Posterior cingulate gyrus (tissue), 11 donors: ENCODE data around the gene ZBED2.

ENCODE experiments used
- DNase-seq, 10 donors: peaks; one replicate each; pipeline versions ENCODE4 v3.0.0 to v3.0.0-alpha.2; 2020 to 2021; ENCODE audit warnings: mixed read lengths in 3 of 10
- intact Hi-C: fragments of 100-400 bp; cut with DNase I; formaldehyde crosslinking; loops from one replicate; pipeline ENCODE4 v1.15.1; 2023

Gene ZBED2

DNA sequence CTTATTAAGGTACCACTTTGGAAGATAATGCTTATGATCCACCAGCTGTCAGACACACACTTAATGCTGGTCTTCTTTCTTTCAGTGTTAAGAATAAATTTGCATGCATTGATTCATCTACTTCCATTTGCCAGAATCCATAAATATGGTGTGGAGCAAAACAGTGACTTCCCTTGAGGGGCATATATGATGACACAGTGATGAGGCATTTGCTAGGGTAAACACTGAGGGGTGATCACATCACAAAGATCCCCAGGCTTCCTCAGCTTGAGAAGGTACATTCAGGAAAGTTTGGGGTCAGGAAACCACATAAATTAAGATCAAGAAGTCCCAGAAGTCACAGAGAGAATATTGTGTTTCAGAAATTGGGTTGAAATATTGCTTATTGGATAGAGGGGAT, 9.9 kb upstream of the ZBED2 start:
- DNase-seq, result no peak
- intact Hi-C loops, result no loop called here

DNA sequence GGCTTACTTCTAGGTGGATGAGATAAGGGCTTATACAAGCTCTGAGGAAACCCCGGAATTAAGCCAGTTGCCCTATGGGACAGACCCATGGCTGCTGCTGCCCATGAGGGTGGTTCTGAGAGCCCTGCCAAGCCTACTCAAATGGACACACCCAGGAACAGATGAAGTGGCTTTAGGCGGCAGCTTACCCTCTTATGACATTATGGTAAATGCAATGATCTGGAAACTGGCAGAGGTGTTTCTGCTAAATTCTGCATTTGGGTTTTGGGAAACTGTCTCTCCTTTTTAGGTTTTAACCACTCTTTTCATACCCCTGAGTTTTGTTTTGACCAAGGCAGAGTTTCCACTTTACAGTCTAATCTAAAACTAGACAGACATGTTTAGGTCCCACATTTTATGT, 9.0 kb upstream of the ZBED2 start:
- no peak for DNase-seq
- intact Hi-C loops, result no loop called here

DNA sequence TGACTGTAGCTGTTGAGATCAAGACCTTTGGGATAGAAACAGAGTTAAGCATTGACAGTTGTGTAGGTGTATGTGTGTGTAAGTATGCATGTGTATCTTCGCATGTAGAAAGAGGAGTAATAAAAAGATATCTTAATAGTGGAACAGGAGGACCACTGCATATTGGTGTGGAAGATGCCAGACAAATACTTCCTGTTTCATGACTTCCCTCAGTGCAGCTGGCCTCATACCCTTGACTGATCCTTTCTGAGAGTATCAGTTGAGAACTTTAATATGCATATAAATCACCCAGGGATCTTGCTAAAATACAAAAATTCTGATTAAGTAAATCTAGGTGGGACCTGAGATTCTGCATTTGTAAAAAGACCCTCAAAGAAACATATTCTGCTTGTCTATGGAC, 8.5 kb upstream of the ZBED2 start:
- intact Hi-C loops, result no loop called here
- no peak for DNase-seq

DNA sequence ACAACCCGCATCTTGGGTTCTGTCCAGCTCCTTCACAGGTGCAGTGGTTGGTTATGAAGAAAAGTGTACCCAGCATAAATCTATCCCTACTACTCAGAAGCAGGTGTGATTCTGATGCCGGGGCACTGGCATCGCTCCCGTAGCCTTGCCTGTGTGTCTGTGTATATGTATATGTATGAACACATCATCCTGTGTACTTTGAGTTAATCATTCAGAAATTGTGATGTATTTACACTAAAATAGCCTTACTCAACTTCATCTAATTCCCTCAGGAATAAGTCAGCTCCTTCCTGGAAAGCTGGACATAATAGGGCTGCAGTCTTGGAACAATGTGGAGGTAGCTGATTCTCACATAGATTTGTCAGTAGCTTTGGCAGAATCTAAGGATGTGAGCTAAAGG, 6.7 kb upstream of the ZBED2 start:
- intact Hi-C loops, result no loop called here
- DNase-seq, result no peak

DNA sequence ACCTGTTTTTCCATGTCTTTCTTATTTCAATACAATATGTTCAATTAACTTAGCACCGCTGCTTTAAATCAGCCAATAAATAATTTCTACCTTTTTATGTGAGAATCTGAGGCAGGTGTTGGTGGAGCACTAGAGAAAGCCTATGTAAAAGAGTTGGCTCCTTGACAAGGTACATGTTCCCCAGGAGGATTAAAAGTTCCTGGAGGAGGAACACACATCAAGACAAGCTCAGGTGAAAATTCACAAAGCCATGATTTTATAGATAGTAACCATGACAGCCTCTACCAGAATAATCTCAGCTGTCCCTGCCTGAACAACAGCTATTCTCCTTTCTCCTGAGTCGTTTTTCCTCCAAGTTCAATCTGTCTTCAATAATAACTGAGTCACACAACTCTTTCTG, 3.4 kb upstream of the ZBED2 start:
- no peak for DNase-seq
- intact Hi-C loops, result no loop called here

DNA sequence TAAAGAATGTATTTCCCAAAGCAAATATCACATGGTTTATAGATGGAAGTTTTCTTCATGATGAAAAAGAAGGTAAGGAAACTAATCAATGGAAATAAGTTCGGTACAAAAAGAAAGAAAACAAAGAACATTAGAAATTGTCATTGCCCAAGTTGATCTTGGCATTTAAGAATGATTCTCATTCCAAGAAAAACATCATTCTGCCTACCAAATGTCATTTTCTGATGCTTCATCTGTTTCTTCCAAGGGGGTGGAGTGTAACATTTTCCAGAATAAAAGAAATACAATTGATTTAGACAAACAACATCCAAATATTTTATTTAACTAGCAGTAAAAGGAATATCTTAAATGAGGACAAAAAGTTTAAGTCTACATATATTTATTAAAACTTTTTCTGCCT, 3.0 kb upstream of the ZBED2 start:
- DNase-seq, result no peak
- intact Hi-C loops, result no loop called here

DNA sequence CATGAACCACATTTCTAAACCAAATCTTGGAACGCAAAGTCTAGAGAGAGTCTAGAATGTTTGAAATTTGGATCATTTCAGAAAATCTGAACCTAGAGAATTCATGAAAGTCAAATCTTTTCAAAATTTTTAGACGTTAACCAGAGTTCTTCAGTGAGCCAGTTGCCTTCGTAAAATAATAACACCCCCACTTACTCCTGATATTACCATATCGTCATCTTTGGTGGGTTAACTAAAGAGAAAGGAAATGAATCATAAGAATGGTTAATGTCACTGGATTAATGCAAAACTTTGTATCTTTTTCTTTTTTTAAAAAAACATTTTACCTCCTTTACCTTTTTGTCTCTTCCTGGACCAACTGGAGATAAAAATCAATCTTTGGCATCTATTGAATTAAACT, 1.2 kb upstream of the ZBED2 start:
- DNase-seq, result no peak
- intact Hi-C loops, result no loop called here

DNA sequence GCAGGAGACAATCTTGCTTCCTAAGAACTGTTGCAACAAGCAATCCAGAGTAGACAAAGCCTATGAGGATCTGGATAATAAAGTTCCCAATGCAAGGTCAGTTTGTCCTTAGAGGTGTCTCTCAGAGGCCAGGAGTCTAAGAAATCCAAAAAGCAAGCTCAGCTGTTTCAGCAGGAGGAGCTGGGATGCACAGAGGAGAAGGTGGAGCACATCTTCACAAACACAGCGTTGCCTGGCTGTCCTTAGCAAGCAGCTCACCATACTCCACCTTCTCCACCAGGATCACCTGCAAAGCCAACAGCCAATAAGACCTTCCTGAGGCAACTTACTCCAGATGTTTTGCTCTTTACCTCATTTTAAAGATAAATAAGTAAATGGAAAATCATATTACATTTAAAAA, 365 bp downstream of the ZBED2 start:
- intact Hi-C loops, result no loop called here
- no peak for DNase-seq

DNA sequence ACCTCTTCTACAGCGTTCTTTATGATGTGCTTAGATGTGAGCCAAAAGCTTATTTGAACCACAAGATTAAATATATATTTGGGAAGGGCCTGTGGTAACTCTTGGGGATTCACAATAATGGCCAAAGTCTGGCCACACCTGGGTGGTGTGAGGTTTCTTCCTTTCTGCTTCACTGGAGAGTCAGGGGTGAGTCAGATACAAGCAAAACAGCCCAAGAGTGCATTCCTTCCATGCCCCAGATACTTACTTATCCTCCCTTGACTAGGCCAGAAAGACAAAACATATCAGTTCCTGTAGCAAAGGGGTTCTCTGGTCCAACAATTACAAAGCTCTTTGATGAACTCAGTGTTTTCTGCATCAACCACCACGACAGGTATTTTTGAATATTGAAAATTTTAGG, 941 bp downstream of the ZBED2 start:
- intact Hi-C loops, result no loop called here
- no peak for DNase-seq

DNA sequence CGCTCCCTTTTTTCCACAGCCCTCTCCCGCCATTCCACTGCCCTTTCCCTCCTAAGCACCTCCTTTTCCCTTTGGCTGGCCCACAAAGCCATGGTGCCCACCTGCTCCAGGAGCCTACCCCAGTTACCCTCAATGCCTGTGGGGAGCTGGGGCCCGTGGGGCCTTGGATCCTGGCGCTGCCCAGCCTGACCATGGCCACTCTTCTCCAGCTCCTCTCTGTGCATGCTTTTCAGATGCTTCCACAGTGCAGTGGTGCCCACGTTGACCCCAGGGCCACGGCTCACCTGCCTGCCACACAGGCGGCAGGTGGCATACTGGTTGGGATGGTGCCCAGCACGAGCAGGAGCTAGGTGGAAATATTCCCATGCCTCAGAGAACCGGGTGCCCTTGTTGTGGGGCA, 1.5 kb downstream of the ZBED2 start:
- intact Hi-C loops, result no loop called here
- DNase-seq, result no peak

DNA sequence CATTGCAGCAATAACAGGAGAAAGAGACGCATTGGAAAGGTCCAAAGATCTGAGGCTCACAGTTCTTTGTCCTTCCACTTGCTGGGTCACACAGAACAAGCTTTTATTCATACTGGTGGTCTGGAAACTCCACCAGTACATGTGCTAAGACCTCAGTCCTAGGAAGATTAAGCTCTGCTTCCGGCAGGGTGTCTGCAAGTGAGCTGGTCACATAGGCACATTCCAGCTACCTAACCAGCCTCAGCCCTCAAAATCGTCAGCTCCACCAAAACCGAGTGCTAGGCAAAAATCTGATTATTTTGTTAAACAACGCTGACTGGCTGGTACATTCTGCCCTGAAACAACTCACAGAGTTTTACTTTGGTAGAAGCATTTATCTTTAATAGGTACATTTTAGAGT, 2.2 kb downstream of the ZBED2 start:
- intact Hi-C loops, result no loop called here

DNA sequence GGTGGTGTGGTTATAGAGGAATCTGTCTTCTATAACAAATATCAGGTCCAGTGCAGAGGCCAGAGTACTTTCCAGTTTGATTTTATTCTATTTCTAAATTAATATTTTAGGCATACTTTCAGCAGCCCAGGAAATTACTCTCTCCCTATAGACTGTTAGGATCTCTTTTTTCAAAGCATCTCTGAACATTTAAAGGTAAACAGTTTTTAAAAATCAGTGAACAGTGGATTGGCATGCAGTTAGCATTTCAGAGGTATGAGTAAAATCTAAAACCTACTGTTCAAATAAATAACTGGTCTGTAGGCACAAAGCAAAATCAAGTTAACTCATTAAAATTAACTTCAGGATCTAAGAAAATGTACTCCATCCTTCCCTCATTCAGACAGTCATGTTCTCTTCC, 3.0 kb downstream of the ZBED2 start:
- no peak for DNase-seq
- intact Hi-C loops, result no loop called here

More for the DNA sequence above, 2.2 kb downstream of the ZBED2 start:
- DNase-seq, result no peak

DNA sequence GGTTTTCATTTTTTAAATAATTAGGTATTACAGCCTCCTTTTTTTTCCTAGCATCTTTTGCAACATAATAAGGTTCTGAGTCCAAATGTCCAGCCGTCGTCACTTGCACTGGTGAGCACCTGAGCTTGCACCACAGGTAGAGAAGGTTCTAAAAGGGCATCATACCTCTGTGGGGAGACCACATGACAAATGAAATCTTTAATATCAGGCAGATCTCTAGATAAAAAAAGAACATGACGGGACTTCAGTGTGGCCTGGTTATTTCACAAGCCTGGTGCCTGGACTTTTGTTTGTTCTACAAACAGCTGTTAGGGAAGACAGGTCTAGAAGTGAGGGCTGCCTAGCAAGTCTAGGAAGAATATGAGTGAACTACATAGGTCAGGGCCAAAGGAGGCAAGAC, 3.6 kb downstream of the ZBED2 start:
- intact Hi-C loops, result no loop called here

DNA sequence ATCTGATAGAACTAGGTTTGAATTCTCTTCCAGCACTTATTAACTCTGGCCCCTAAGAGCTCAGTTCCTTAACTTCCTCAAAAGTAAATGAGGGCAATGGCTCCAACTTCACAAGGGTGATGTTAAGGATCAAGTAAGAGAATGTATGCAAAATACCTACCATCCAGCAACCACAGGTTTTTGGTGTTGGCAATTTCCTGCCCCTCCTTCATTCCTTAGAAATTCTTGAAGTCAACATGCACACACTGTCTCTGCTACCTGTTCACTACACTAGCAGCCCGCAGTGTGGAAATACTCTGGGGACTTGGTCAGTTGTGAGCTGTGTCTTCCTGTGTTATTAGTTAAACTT, 5.0 kb downstream of the ZBED2 start:
- intact Hi-C loops, result no loop called here

More for the DNA sequence above, 3.6 kb downstream of the ZBED2 start:
- DNase-seq, result no peak

DNA sequence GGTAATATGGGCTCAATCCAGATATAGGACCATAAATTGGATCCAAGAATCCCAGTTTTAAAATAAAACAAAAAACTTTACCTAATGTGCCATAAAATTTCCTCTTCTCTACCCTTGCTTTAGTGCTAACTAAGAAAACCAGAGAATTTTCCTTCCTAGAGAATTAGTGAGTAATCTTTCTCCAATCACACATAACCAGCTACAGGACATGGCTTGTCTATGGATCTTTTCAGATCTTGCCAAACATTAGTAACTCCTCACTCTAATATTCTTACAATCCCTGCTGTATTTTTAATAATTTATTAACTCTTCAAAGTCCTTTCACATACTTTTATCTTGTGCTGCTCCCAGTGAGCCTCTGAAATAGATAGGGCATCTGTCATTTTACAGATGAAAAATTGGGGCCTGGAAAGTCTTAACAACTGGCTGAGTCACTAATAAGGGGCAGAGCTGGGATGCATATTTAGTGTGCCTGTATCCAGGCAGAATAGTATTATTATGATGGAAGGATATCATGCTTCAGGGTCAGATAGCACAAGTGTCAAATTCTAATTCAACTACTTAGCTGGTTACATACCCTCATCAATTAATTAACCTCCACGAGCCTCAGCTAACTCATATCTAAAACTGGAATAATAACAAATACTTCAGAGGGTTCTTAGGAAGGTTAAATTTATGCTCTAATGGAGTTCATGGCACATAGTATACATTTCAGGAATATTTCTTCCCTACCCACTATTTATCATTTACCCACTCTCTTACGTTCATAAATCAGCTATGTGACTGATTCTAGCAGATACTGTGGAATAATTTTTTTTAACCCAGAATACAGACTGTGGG, 5.6 kb downstream of the ZBED2 start:
- intact Hi-C loops, result no loop called here

More for the DNA sequence above, 5.0 kb downstream of the ZBED2 start:
- DNase-seq, result no peak

DNA sequence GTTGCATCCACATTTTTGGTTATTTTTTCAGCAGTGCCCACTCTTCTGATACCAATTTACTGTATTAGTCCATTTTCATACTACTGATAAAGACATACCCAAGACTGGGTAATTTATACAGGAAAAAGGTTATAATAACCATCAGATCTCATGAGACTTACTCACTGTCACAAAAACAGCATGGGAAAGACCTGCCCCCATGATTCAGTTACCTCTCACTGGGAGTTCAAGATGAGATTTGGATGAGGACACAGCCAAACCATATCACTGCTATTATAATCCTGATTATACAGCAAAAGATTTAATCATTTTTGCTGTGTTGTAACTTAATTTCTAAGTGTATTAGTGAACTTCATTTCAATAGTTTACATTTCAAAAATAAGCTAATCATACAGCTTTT, 6.6 kb downstream of the ZBED2 start:
- intact Hi-C loops, result no loop called here
- DNase-seq, result no peak

More for the DNA sequence above, 5.6 kb downstream of the ZBED2 start:
- DNase-seq, result no peak

DNA sequence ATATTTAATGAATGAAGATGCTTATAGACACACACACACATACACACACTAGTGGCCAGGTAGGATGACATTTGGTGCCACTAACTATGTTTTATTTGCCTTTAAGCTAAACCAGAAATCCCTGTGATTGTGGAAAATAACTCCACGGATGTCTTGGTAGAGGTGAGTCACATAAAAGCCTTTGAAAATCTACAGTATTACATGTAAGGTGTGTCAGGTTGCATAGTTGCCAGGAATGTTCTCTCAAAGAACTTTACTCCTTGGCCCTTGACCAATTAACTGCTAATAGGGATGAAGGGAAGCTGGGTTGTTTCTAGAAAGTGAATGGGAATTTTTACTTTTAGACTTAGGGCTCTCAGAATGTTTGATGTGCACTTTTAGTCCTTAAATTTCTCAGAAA, 9.9 kb downstream of the ZBED2 start:
- intact Hi-C loops, result no loop called here
- no peak for DNase-seq

DNA sequence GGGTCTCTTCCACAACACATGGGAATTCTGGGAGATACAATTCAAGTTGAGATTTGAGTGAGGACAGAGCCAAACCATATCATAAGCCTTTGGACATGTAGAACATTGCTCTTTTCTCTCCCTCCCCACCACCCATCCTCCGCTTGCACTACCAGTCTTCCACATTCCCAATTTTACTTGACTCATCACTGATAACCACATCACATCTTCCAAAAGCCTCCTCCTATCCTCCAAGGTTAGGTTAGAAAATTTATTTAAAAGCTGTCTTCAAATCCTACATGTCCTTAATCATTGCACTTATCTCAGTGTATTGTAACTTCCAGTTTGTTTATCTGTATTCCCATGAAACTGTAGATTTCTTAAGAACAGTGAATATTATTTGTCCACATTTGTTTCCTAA, 10.4 kb downstream of the ZBED2 start:
- no peak for DNase-seq
- intact Hi-C loops, result no loop called here

DNA sequence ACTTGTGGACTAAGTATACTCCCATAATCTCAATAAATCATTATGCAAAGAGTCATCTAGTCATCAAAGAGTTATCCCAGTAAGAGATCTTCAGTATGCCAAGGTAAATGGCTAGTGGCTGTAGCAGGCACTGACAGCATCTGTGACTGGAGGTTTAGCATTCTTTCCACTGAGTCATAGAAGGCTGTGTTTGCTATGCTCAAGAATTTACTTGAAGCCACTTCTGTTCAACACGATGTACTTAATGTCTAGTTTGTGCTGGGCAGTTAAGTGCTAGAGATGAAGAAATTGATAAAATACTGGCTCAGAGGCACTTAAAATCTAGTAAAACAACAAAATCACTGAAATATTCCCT, 13.0 kb downstream of the ZBED2 start:
- DNase-seq, result no peak
- intact Hi-C loops, result no loop called here

DNA sequence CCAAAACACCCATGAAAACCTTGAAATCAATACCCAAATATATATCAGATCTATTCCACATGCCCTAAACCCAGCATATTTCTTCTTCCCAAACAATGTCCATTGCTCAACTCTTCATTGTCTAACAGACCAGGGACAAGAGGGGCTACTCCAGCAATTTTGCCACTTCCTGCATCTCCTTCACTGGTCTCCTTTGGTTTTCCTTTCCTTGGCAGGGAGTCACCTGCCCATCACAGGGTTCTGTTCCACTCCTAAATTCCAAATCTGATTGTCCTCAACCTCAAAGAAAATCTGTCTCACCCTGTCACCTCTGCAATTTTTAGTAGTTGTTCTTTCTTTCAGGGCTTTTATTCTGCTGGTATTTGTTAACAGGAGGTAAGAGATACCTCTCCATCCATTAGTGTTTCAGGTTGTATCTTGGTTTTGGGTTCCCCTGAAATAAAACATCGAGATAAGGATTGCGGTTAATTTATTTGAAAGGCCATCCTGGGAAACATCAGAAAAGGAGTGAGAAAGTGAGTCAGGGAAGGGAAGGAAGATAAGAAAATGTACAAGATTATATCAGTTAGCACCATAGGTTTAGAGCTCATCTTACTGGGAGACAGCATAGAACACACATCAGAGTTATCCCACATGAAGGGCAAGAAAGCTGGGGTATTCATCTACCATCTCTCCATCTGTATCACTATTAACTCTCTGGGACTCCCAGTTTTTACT, 13.6 kb downstream of the ZBED2 start:
- DNase-seq, result no peak
- intact Hi-C loops, result no loop called here

DNA sequence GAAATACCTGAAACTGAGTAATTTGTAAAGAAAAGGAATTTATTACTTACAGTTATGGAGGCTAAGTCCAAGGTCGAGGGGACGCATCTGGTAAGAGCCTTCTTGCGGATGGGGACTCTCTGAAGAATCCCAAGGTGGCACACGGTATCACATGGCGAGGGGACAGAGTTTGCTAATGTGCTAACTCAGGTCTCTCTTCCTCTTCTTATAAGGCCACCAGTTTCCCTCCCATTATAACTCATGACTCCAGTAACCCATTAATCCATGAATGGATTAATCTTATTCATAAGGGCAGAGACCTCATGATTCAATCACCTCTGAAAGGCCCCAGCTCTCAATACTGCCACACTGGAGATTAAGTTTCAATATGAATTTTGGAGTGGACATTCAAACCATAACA, 15.7 kb downstream of the ZBED2 start:
- intact Hi-C loops, result no loop called here
- no peak for DNase-seq

DNA sequence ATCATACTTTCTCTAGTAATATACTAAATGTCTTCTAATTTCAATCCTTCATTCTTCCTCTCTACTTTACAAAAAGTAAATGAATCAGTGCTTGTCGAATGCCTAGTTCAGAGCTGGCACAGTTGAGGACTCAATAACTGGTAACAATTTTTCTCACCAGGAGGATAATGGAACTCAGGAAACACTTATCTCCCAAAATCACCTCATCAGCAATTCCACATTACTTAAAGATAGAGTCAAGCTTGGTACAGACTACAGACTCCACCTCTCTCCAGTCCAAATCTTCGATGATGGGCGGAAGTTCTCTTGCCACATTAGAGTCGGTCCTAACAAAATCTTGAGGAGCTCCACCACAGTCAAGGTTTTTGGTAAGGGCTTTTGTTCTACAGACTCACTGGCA, 16.3 kb downstream of the ZBED2 start:
- intact Hi-C loops, result no loop called here
- DNase-seq, result no peak
